Lower leg skin (tissue), 3 donors: ENCODE results near the gene SUN5.

ENCODE experiments used
- CTCF ChIP-seq, 3 donors: fragments of 450-650 bp; IDR thresholded peaks; one replicate each; pipeline ENCODE4 v1.5.1; 2016; ENCODE audit warnings: antibody characterized with exemption in 3 of 3, mild to moderate bottlenecking in 3 of 3, moderate library complexity in 2 of 3
- POLR2A ChIP-seq, 2 donors: fragments of 450-650 bp; IDR thresholded peaks; one replicate each; pipeline ENCODE4 v1.6.1; 2016 to 2017; ENCODE audit warnings: antibody characterized with exemption in 2 of 2, mild to moderate bottlenecking in 1 of 2, moderate library complexity in 1 of 2

GRCh38 chr20:33020278-33021161 lies 16.3 kb upstream of the SUN5 start:
- no peak for TF ChIP-seq CTCF (IDR thresholded peaks at IDR 0.05)
- TF ChIP-seq POLR2A (IDR thresholded peaks at IDR 0.05) = no peak
